GM12892 (cell line): Measurements from ENCODE around the gene PREB.

Source experiments
- DNase-seq: peaks from one replicate; pipeline ENCODE4 v3.0.0; 2011; ENCODE audit not compliant: insufficient read length
- FAIRE-seq: peaks from 2 replicates; lab custom pipeline; 2011; peaks lifted over from hg19 to GRCh38; lab: Jason Lieb, UNC
- POLR2A ChIP-seq: IDR thresholded peaks from 2 replicates; pipeline ENCODE4 v1.6.1; 2011; ENCODE audit warnings: low read depth, low read length, control low read depth
- POLR2AphosphoS5 ChIP-seq: IDR thresholded peaks from 2 replicates; pipeline ENCODE4 v1.6.1; 2011; ENCODE audit warnings: low read depth, low read length, control low read depth
- TAF1 ChIP-seq: IDR thresholded peaks from 2 replicates; pipeline ENCODE4 v1.6.1; 2011; ENCODE audit warnings: low read depth, mild to moderate bottlenecking, control low read depth, low read length, borderline replicate concordance

PREB gene

DNA sequence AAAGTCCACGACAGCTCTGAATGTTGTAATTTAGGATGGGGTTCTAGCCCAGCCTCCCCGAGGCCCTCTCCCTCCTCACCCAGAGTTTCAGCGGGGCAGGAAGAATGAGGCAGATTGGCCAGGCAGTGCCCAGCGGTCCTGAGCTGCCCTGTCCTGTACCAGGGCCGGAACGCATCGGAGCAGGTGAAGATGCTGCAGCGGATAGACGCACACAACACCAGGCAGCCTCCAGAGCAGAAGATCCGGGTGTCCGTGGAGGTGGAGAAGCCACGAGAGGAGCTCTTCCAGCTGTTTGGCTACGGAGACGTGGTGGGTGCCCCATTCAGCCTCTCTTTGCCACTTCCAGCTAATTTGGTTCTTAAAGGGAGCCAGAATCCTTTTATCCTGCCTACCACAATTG lies 37.1 kb downstream of the PREB start:
- DNase-seq (no peak), FAIRE-seq (no peak)
- TF ChIP-seq TAF1 (no peak), POLR2AphosphoS5 (no peak), POLR2A (no peak)

DNA sequence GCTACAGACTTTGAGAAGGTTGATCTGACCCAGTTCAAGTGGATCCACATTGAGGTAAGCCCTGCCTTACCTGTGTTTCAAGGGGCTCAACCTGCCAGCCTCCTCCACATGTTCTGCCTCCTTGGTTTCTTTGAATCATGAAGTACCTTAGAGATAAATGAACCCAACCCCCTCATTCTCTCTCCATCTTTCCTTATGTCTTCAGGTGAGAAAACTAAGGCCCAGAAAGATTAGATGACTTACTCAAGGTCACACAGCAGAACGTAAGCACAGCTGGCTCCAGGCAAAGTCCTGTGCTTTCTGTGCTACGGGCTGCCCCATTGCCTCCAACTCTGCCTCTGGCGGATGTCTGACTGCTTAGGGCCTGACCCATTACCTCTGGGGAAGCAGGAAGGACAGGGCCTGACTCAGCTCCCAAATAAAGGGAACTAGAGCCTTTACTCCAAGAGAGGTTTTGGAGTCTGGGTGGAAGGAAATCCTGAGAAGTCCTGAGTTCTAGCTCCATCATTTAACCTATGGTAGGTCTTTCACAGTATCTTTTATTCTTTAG lies 37.6 kb downstream of the PREB start:
- no peak for FAIRE-seq
- DNase-seq = no peak
- TF ChIP-seq TAF1 (no peak), POLR2A (no peak), POLR2AphosphoS5 (no peak)

DNA sequence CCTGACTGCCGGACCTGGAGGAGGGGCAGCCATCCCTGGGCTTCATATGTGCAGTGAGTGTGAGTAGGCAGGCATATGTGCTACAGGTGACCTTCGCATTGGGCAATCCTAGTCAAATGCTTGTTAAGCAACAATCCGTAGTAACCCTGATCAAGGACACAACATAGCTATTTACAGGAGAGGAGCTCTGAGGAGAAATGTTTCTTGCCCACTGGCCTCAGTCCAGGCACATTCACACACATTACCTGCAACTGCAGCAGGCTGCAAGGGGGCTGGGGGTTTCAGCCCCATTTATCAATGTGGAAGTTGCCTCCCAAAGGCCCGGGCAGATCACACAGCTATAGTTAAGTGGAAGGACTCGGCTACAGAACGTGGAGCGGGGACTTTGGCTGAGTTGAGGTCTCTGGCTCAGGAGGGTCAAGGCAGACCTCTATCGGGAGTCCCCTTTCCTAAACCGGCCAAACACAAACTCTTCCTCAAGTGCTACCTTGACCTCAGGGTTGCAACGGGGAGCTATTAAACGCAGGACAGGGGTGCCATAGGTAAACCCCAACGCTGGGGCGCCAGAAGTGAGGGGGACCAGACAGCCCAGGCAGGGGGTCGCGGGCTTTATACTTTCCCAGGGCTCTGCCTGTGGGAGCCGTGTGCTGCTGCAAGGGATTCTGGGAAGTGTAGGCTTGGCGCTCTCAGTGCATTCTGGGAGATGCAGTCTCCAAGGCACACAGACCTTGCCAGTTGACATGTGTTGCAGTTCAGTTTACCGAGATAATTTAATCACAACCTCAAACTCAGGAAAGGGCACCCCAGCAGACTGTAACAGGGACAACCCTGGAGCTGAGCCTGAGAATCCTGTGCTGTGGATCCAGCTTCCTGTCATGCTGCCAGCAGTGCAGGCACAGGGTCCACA lies 38.4 kb downstream of the PREB start:
- FAIRE-seq = peak; percentile 89
- TF ChIP-seq POLR2AphosphoS5 (no peak), POLR2A (no peak), TAF1 (no peak)
- peak; percentile 81 for DNase-seq

DNA sequence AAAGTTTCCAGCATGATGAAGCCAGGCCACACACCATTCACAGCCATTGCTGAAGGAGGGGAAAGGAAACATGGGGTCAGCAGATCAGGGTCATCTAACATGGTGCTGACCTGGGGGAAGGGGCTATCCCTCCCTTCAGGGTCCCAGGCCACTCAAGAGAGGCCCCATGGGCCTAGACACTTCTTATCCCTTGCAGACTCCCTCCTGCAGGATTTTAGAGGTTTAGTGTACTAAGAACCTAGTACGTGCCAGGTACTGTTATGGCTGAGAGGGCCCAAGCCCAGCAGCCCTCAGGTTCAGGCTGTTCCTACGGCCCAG lies 39.0 kb downstream of the PREB start:
- TF ChIP-seq TAF1 = no peak
- no peak for TF ChIP-seq POLR2A
- no peak for TF ChIP-seq POLR2AphosphoS5
- FAIRE-seq (no peak), DNase-seq (no peak)

DNA sequence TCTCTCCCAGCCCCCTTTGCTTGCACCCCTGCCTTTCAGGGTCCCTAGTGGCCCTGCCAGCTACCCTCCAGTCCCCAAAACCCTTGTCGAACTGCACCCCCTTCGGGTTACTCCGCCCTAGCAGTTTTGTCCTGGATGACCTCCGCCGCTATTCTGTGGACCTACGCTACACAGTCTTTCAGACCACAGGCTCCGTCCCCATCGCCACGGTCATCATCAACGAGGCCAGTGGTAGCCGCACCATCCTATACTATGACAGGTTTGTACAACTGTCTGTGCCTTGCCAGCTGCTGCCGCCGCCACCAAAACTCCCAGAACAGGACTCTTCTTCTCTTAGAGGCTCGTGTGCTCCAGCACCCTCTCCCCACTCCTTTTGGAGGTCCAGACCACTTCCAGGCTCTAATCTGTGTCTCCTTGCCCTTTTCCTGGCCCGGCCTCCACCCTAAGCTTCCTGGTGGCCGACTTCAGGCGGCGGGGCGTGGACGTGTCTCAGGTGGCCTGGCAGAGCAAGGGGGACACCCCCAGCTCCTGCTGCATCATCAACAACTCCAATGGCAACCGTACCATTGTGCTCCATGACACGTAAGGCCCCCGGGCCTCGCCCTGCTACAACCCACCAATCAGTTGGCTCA lies 40.0 kb downstream of the PREB start:
- TF ChIP-seq POLR2A = no peak
- TF ChIP-seq POLR2AphosphoS5 = no peak
- no peak for TF ChIP-seq TAF1
- FAIRE-seq (no peak), DNase-seq (no peak)

DNA sequence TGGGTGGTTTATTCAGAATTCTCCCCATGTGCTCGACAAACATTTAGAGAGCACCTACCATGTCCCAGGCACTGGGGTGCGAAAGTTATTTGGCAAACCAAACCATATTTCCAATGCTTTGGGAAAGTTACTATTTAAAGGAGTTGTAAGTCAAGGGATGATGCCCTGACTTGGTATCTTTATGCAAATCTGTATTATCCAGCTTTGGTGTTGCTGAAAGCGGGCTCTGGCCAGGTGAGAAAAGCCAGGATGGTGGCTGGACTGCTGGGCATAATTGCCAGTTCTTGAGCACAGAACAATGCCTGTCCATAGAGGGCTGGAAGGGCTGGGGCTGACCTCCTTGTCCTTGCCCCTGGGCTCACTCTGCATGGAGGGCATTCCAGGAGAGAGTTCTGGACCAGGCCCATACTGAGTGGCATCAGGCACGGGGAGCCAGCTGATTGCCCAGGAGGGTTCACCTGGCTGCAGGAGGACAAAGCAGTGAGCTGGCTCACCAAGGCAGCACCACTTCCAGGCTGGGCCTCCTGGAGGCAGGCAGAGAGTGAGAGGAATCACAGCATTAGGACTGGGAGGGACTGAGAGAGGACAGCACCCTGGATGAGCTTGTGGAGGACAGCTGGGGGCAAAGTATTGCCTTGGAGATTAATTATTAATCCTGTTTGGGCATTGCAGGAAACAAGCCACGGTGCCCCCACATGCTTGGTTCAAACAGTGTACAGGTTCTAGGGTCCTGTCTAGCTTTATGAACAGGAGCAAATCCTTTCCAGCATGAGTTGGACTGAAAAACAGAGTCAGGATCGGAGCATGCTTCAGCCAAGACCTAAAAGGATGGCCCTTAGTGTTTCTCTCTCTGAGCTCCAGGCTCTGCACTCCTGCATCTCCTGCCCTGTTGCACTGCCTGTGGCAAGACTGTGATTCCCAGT lies 40.7 kb downstream of the PREB start:
- no peak for DNase-seq
- no peak for TF ChIP-seq POLR2AphosphoS5
- TF ChIP-seq TAF1 = no peak
- no peak for FAIRE-seq

DNA sequence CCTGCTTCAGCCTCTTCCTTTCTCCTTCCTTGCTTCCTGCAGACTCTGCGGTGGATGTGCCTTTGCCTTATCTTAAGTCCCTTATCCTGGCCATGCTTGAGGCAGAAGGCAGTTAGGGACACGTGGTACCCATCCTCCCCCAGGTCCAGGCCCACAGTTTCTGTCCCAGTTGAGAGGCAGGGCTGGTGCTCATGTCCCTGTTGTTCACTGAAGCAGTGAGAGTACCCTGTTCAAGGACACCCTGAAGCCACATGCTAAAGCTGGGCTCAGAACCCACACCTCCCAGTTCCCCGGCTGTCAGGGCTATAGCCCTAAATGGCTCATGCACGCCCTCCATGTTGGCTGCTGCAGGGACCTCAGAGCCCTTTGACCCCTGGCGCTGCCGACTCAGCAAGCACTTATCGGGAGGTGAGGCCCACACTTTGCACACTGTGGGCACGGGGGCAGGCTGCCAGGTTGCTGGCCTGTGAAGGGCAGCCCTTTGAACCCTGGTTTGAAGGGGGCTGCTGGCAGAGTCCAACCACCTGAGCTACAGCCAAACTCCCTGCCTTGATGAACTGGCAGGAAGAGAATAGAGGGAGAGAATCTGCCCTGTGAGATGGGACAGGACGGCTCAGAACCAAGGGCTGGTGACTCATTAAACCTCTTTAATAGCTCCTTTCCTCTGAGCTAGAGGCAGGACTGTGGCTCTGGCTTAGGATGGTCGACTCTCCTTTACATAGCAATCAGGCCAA lies 41.6 kb downstream of the PREB start:
- DNase-seq = no peak
- no peak for FAIRE-seq
- no peak for TF ChIP-seq POLR2AphosphoS5
- no peak for TF ChIP-seq TAF1
- TF ChIP-seq POLR2A = no peak

DNA sequence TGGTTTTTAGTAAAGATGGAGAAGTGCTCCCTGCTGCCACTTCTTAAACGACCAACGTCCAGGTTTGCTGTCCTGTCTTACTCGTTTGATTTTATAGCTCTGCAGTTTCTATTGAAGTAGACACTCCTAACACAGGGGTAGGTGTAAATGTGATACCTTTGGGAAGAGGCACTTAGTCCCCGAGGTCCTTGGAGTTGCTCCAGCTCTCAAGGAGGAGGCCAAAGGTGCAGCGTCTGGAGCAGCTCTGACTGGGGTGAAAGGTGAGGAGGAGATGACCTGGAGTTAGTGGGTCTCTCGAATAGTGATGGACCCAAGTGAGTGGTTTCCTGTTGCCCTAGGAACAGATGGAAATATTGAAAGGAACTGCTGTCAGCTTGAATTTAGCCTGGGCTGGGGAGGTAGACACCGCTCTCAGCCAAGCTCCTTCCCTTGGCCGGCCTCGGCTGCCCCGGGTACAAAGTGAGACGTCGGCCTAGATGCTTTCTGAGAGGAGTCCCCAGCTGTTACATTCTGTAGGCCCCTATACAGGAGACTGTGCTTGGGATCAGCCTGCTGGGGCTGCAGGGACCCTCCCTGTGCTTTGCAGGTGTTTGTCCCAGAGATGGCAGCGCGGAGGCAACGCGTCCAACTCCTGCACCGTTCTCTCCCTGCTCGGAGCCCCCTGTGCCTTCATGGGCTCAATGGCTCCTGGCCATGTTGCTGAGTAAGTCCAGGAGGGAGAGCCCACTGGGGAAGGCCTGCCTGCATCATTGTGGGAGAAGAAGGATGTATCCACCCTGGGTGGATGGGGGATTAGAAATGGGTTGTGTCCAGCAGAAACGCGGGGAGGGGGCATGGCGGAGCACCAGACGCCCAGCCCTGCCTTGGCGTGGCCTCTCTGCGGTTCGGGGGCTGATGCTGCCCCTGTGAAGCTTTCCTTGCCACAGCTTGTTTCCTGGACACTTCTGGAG lies 42.4 kb downstream of the PREB start:
- FAIRE-seq (no peak), DNase-seq (no peak)
- no peak for TF ChIP-seq TAF1

DNA sequence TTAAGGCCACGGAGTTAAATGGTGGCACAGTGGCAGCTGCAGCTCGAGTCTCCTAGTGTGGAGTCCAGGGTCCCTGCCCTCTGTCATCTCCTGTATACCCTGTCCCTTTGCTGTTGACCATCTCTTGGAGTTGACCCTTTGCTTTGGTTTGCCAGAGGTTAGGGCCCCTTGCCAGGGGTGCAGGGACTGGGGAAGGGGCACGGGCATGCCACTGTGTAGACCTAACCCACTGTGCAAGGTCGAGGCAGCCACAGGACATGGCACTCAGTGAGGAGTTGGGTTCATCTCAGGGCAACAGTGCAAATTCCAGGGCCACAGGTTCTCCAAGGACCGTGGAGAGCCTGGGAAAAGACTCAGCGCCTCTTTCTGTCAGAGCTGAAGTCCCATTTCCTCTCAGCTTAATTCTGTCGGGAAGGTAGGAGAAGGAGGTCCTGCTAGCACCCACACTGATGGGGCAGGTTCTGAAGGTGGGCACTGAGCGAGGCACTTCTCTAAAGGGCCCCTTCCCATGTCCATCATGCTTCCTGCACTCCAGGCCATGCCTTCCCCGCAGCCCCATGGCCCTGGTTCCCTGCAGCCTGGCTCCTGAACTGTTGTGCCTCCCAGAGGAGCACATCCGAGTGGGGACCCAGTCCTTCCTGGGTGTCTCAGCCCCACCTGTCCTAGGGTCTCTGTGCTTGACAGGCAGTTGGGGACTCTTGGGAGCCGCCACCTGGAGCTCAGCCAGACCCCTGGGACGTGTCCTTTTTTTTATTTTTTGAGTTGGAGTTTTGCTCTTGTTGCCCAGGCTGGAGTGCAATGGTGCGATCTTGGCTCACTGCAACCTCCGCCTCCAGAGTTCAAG lies 45.1 kb downstream of the PREB start:
- no peak for FAIRE-seq
- TF ChIP-seq TAF1 (no peak), POLR2A (no peak), POLR2AphosphoS5 (no peak)
- no peak for DNase-seq
